ENCODE results near the gene GRAMD2B. TPM values are rescaled to one million over a fixed set of nuclear protein-coding genes. Genes with fewer than 3 reads are reported as not detected.

GRAMD2B gene
- polyA plus RNA-seq, 1 donor from 2014 or later, result not detected

GRCh38 chr5:126527892-126528291 lies 104.7 kb downstream of the GRAMD2B start:
- H2AFZ ChIP-seq (ENCODE audit: low read depth, low read length), result no peak overlapping the region
- no peaks in the 10 kb centered on the region for H3F3A ChIP-seq (ENCODE audit: insufficient read depth, low read length, poor library complexity, severe bottlenecking)
- H4K20me1 ChIP-seq (ENCODE audit: insufficient read depth), result no peaks in the 10 kb centered on the region
- no peaks in the 10 kb centered on the region for H3K36me3 ChIP-seq (ENCODE audit: insufficient read depth, low read length)
- H3K27me3 ChIP-seq (ENCODE audit: insufficient read depth, low read depth, low read length), result no peaks in the 10 kb centered on the region
- no peaks in the 10 kb centered on the region for H3K79me2 ChIP-seq (replicated peaks; ENCODE audit: insufficient read depth, low read length)
- H3K4me3 ChIP-seq (ENCODE audit: low read length), result no peak overlapping the region
- H3K27ac ChIP-seq (ENCODE audit: low read length), result no peak overlapping the region
- H3K9me3 ChIP-seq (ENCODE audit: low read length), result no peaks in the 10 kb centered on the region
- no peak overlapping the region for H3K9ac ChIP-seq (ENCODE audit: low read length)
- TF ChIP-seq REST (IDR thresholded peaks at IDR 0.05; ENCODE audit: borderline replicate concordance), result no peak
- no peak for TF ChIP-seq POLR2AphosphoS5 (IDR thresholded peaks at IDR 0.05)
- no peak for TF ChIP-seq EZH2 (IDR thresholded peaks at IDR 0.05; ENCODE audit: borderline replicate concordance, insufficient read depth, low read length, poor library complexity, severe bottlenecking)
- no peak for TF ChIP-seq MXI1 (conservative IDR thresholded peaks at IDR 0.05; ENCODE audit: poor library complexity, severe bottlenecking)
- TF ChIP-seq SMC3 (conservative IDR thresholded peaks at IDR 0.05; ENCODE audit: poor library complexity), result no peak
- no peak for TF ChIP-seq EP300 (conservative IDR thresholded peaks at IDR 0.05; ENCODE audit: poor library complexity, severe bottlenecking)
- no peak for TF ChIP-seq TAF1 (IDR thresholded peaks at IDR 0.05; ENCODE audit: low read depth)
- no peak for TF ChIP-seq RAD21 (conservative IDR thresholded peaks at IDR 0.05)
- TF ChIP-seq, protein P1, sequence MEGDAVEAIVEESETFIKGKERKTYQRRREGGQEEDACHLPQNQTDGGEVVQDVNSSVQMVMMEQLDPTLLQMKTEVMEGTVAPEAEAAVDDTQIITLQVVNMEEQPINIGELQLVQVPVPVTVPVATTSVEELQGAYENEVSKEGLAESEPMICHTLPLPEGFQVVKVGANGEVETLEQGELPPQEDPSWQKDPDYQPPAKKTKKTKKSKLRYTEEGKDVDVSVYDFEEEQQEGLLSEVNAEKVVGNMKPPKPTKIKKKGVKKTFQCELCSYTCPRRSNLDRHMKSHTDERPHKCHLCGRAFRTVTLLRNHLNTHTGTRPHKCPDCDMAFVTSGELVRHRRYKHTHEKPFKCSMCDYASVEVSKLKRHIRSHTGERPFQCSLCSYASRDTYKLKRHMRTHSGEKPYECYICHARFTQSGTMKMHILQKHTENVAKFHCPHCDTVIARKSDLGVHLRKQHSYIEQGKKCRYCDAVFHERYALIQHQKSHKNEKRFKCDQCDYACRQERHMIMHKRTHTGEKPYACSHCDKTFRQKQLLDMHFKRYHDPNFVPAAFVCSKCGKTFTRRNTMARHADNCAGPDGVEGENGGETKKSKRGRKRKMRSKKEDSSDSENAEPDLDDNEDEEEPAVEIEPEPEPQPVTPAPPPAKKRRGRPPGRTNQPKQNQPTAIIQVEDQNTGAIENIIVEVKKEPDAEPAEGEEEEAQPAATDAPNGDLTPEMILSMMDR (IDR thresholded peaks at IDR 0.05; ENCODE audit: poor library complexity, severe bottlenecking), result no peak
- no peak overlapping the region for H3K4me2 ChIP-seq (ENCODE audit: low read length)
- no peaks in the 10 kb centered on the region for H3K9me2 ChIP-seq (ENCODE audit: insufficient read depth, low read length)

DNA sequence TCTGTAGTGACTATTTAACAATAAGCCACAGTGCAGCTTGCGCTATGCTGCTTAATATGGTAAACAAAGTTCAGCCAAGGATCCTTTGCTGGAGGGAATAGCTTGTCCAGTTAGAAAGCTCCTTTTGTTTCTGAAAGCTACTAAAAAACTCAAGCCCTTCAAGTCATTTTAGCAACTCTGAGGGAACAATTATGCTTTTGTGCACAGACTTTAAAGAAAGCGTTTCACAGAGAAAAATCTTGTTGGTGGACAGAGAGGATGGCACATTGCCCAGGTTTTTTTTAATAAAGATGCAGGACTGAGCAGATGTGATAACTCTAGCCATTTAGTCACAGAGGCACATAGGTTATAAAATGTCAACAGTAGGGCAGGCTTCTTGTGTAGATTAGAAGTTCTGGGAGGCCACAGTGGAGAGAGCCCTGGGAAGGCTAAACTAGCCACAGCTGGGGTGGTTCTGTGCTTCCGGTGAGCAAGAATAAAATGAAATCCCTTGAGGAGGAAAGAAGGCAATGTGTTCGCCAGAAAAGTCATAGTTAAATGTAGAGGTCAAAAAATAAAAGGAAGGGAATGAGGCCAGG lies 108.4 kb downstream of the GRAMD2B start:
- no peaks in the 10 kb centered on the region for H3F3A ChIP-seq (ENCODE audit: insufficient read depth, low read length, poor library complexity, severe bottlenecking)
- no peaks in the 10 kb centered on the region for H3K9me3 ChIP-seq (ENCODE audit: low read length)
- H4K20me1 ChIP-seq (ENCODE audit: insufficient read depth), result no peaks in the 10 kb centered on the region
- TF ChIP-seq EZH2 (IDR thresholded peaks at IDR 0.05; ENCODE audit: borderline replicate concordance, insufficient read depth, low read length, poor library complexity, severe bottlenecking) (no peak), MXI1 (conservative IDR thresholded peaks at IDR 0.05; ENCODE audit: poor library complexity, severe bottlenecking) (no peak), RAD21 (conservative IDR thresholded peaks at IDR 0.05) (no peak), POLR2AphosphoS5 (IDR thresholded peaks at IDR 0.05) (no peak), EP300 (conservative IDR thresholded peaks at IDR 0.05; ENCODE audit: poor library complexity, severe bottlenecking) (no peak), REST (IDR thresholded peaks at IDR 0.05; ENCODE audit: borderline replicate concordance) (no peak), SMC3 (conservative IDR thresholded peaks at IDR 0.05; ENCODE audit: poor library complexity) (no peak), TAF1 (IDR thresholded peaks at IDR 0.05; ENCODE audit: low read depth) (no peak)
- TF ChIP-seq, protein P1 (IDR thresholded peaks at IDR 0.05; ENCODE audit: poor library complexity, severe bottlenecking), result no peak
- H3K4me3 ChIP-seq (ENCODE audit: low read length), result no peak overlapping the region
- no peaks in the 10 kb centered on the region for H3K9me2 ChIP-seq (ENCODE audit: insufficient read depth, low read length)
- H2AFZ ChIP-seq (ENCODE audit: low read depth, low read length), result no peak overlapping the region
- no peak overlapping the region for H3K9ac ChIP-seq (ENCODE audit: low read length)
- no peaks in the 10 kb centered on the region for H3K79me2 ChIP-seq (replicated peaks; ENCODE audit: insufficient read depth, low read length)
- no peaks in the 10 kb centered on the region for H3K27me3 ChIP-seq (ENCODE audit: insufficient read depth, low read depth, low read length)
- H3K36me3 ChIP-seq (ENCODE audit: insufficient read depth, low read length), result no peaks in the 10 kb centered on the region
- no peak overlapping the region for H3K4me2 ChIP-seq (ENCODE audit: low read length)
- no peak overlapping the region for H3K27ac ChIP-seq (ENCODE audit: low read length)
